ENCODE measurements around the gene PCDHGC3.

DNA sequence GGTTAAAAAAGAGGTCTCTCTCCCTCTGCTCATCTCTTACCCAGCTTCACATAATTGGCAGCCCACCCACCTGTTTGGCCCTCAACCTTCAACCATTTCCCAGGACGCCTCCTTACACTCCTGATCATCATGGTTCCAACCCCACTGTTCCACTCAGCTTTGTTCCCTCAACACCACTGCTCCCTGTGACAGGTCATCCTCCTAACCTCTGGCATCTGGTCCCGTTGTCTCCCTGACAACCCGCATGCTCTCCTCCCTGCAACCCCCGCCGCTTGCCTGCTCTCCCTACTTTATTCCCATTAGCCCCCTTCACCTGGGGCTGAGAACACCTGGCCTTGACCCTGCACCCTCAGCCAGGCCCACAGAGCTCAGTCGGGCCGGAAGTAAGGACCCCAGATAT, 26.0 kb downstream of the PCDHGC3 start:
- TF ChIP-seq, protein P1, sequence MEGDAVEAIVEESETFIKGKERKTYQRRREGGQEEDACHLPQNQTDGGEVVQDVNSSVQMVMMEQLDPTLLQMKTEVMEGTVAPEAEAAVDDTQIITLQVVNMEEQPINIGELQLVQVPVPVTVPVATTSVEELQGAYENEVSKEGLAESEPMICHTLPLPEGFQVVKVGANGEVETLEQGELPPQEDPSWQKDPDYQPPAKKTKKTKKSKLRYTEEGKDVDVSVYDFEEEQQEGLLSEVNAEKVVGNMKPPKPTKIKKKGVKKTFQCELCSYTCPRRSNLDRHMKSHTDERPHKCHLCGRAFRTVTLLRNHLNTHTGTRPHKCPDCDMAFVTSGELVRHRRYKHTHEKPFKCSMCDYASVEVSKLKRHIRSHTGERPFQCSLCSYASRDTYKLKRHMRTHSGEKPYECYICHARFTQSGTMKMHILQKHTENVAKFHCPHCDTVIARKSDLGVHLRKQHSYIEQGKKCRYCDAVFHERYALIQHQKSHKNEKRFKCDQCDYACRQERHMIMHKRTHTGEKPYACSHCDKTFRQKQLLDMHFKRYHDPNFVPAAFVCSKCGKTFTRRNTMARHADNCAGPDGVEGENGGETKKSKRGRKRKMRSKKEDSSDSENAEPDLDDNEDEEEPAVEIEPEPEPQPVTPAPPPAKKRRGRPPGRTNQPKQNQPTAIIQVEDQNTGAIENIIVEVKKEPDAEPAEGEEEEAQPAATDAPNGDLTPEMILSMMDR (IDR thresholded peaks at IDR 0.05; ENCODE audit: control extremely low read depth in 1 of 3, insufficient read depth in 1 of 3, low read depth in 1 of 3, low read length in 3 of 3): no peak
- TF ChIP-seq TEAD4 (IDR thresholded peaks at IDR 0.05; ENCODE audit: low read depth, low read length): no peak
- TF ChIP-seq EZH2 (IDR thresholded peaks at IDR 0.05; ENCODE audit: low read depth, low read length, severe bottlenecking): no peak
- TF ChIP-seq, protein P2, sequence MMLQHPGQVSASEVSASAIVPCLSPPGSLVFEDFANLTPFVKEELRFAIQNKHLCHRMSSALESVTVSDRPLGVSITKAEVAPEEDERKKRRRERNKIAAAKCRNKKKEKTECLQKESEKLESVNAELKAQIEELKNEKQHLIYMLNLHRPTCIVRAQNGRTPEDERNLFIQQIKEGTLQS (IDR thresholded peaks at IDR 0.05; ENCODE audit: insufficient read depth, low read depth, low read length): no peak
- TF ChIP-seq RAD21 (IDR thresholded peaks at IDR 0.05 in 1 of 2, conservative IDR thresholded peaks at IDR 0.05 in 1 of 2; ENCODE audit: low read depth in 2 of 2, low read length in 2 of 2): no peak
- no peak for TF ChIP-seq TAF1 (IDR thresholded peaks at IDR 0.05; ENCODE audit: low read depth, low read length)
